ENCODE measurements around the gene MCRIP2.

MCRIP2 gene

GRCh38 chr16:662095-662494 lies 20.5 kb downstream of the MCRIP2 start:
- TF ChIP-seq EZH2phosphoT487 (IDR thresholded peaks at IDR 0.05; ENCODE audit: borderline replicate concordance, low read length) (no peak), CTCF (IDR thresholded peaks at IDR 0.05; ENCODE audit: low read depth, low read length, poor library complexity, severe bottlenecking) (no peak)
- Histone ChIP-seq H3K27me3 (ENCODE audit: control insufficient read depth, low read length) (no peaks in the 10 kb centered on the region), H3K36me3 (ENCODE audit: control insufficient read depth, low read length) (peaks cover 63% of the 10 kb centered on the region), H3K4me2 (ENCODE audit: low read length) (no peak overlapping the region), H4K20me1 (ENCODE audit: control insufficient read depth, insufficient read depth, low read depth, low read length) (no peaks in the 10 kb centered on the region), H3K79me2 (ENCODE audit: control insufficient read depth, low read length) (no peaks in the 10 kb centered on the region), H3F3A (ENCODE audit: control insufficient read depth, insufficient read depth) (no peaks in the 10 kb centered on the region), H3K9me3 (ENCODE audit: control insufficient read depth, insufficient read depth, low read length) (no peaks in the 10 kb centered on the region), H3K4me3 (ENCODE audit: low read length) (no peak overlapping the region), H3K9me2 (replicated peaks; ENCODE audit: control insufficient read depth, low read length) (no peaks in the 10 kb centered on the region), H3K4me1 (ENCODE audit: control insufficient read depth, low read length) (peaks cover 12% of the 10 kb centered on the region), H3K27ac (ENCODE audit: low read depth, low read length) (no peak overlapping the region)

GRCh38 chr16:662597-662996 lies 21.0 kb downstream of the MCRIP2 start:
- TF ChIP-seq EZH2phosphoT487 (IDR thresholded peaks at IDR 0.05; ENCODE audit: borderline replicate concordance, low read length) = no peak
- no peak for TF ChIP-seq CTCF (IDR thresholded peaks at IDR 0.05; ENCODE audit: low read depth, low read length, poor library complexity, severe bottlenecking)
- Histone ChIP-seq H3K27ac (ENCODE audit: low read depth, low read length) (no peak overlapping the region), H3K4me2 (ENCODE audit: low read length) (no peak overlapping the region), H3K79me2 (ENCODE audit: control insufficient read depth, low read length) (0 out of 2 replicates have a peak, but pooled peaks cover 3% of the 10 kb centered on the region), H3K9me3 (ENCODE audit: control insufficient read depth, insufficient read depth, low read length) (no peaks in the 10 kb centered on the region), H4K20me1 (ENCODE audit: control insufficient read depth, insufficient read depth, low read depth, low read length) (no peaks in the 10 kb centered on the region), H3K4me3 (ENCODE audit: low read length) (no peak overlapping the region), H3K4me1 (ENCODE audit: control insufficient read depth, low read length) (peaks cover 15% of the 10 kb centered on the region), H3F3A (ENCODE audit: control insufficient read depth, insufficient read depth) (0 out of 2 replicates have a peak, but pooled peaks cover 2% of the 10 kb centered on the region), H3K36me3 (ENCODE audit: control insufficient read depth, low read length) (peaks cover 65% of the 10 kb centered on the region), H3K27me3 (ENCODE audit: control insufficient read depth, low read length) (no peaks in the 10 kb centered on the region), H3K9me2 (replicated peaks; ENCODE audit: control insufficient read depth, low read length) (no peaks in the 10 kb centered on the region)

- Histone ChIP-seq H3K4me3 (ENCODE audit: low read length) (no peak overlapping the region), H4K20me1 (ENCODE audit: control insufficient read depth, insufficient read depth, low read depth, low read length) (no peaks in the 10 kb centered on the region), H3K4me1 (ENCODE audit: control insufficient read depth, low read length) (peaks cover 13% of the 10 kb centered on the region), H3K27ac (ENCODE audit: low read depth, low read length) (no peak overlapping the region), H3K9me2 (replicated peaks; ENCODE audit: control insufficient read depth, low read length) (no peaks in the 10 kb centered on the region), H3K79me2 (ENCODE audit: control insufficient read depth, low read length) (peaks cover 25% of the 10 kb centered on the region), H3K9me3 (ENCODE audit: control insufficient read depth, insufficient read depth, low read length) (no peaks in the 10 kb centered on the region), H3K4me2 (ENCODE audit: low read length) (no peak overlapping the region), H3K27me3 (ENCODE audit: control insufficient read depth, low read length) (no peaks in the 10 kb centered on the region), H3K36me3 (ENCODE audit: control insufficient read depth, low read length) (peaks cover 72% of the 10 kb centered on the region), H3F3A (ENCODE audit: control insufficient read depth, insufficient read depth) (0 out of 2 replicates have a peak, but pooled peaks cover 2% of the 10 kb centered on the region)
- TF ChIP-seq CTCF (IDR thresholded peaks at IDR 0.05; ENCODE audit: low read depth, low read length, poor library complexity, severe bottlenecking) (no peak), EZH2phosphoT487 (IDR thresholded peaks at IDR 0.05; ENCODE audit: borderline replicate concordance, low read length) (no peak)
These were observed 24.9 kb downstream of the MCRIP2 start for GRCh38 chr16:666572-666971.
